Occipital lobe (tissue), 1 donor: ENCODE data around the gene CDC14A. TPM values are rescaled to one million over a fixed set of nuclear protein-coding genes. Genes with fewer than 3 reads are reported as not detected.

Experiments used
- total RNA-seq: library from RNA; depleted of rRNA; stranded (reverse); fragments of >200 nt; gene quantifications from one replicate; pipeline ENCODE4 v1.2.3, GENCODE V29; 2014

The CDC14A gene
- total RNA-seq, 1 donor from 2014 or later: 5.1 TPM

Other genes with a start within 250 kb of the CDC14A start
- 4.7 TPM for gene SASS6, start 219.6 kb upstream of the CDC14A start, total RNA-seq
- gene TRMT13, start 219.3 kb upstream of the CDC14A start, total RNA-seq: 33.8 TPM
- gene LRRC39, start 174.2 kb upstream of the CDC14A start, total RNA-seq: 8.0 TPM
- gene DBT, start 102.7 kb upstream of the CDC14A start, total RNA-seq: 7.8 TPM
- gene RTCA, start 86.3 kb upstream of the CDC14A start, total RNA-seq: 60.8 TPM
- 5.3 TPM for gene GPR88, start 185.6 kb downstream of the CDC14A start, total RNA-seq